ENCODE data around the gene KCNIP3. TPM values are rescaled to one million over a fixed set of nuclear protein-coding genes. Genes with fewer than 3 reads are reported as not detected.
"Not testable (repeated sequence)": the region's sequence is repeated elsewhere in the genome, so short reads cannot be mapped to it uniquely, and the experiment has no call there.

KCNIP3 gene
- polyA plus RNA-seq, 1 of the 3 experiments (the other 2 are of a cell fraction) = 0.97 TPM

- not testable (repeated sequence) for H3K4me2 ChIP-seq; H3K27me3 ChIP-seq (ENCODE audit: insufficient read depth); H3F3A ChIP-seq (replicated peaks; ENCODE audit: insufficient read depth)
Observed at GRCh38 chr2:95411239-95411638, 114.1 kb downstream of the KCNIP3 start.

GRCh38 chr2:95414015-95414594, 117.0 kb downstream of the KCNIP3 start:
- DNase-seq = peak; percentile 64
- H3K27ac ChIP-seq (ENCODE audit: low read depth in 2 of 2, low read length in 1 of 2); H3K36me3 ChIP-seq (replicated peaks in 1 of 2; ENCODE audit: control insufficient read depth in 1 of 2, insufficient read depth in 2 of 2, low read length in 1 of 2); H3K79me2 ChIP-seq (ENCODE audit: insufficient read depth); H3K4me2 ChIP-seq; H3K9ac ChIP-seq; H3K9me2 ChIP-seq; H3K9me3 ChIP-seq; H2AFZ ChIP-seq (ENCODE audit: low read depth); H3K4me1 ChIP-seq (ENCODE audit: control insufficient read depth in 1 of 2, insufficient read depth in 2 of 2, low read depth in 1 of 2, low read length in 1 of 2); POLR2A ChIA-PET; H3K4me3 ChIP-seq (ENCODE audit: low read depth in 2 of 2, low read length in 1 of 2); H3K27me3 ChIP-seq (ENCODE audit: insufficient read depth); H3F3A ChIP-seq (replicated peaks; ENCODE audit: insufficient read depth); H4K20me1 ChIP-seq (ENCODE audit: insufficient read depth): not testable (repeated sequence)
- CTCF ChIA-PET = interaction anchor here (1.1 kb wide), 1 partner anchor 10 kb away, joined by 3 read pairs; no protein-coding TSS in a partner anchor
- TF ChIP-seq SMC3 (IDR thresholded peaks at IDR 0.05; ENCODE audit: low read depth, low read length) = peak; percentile 75
- TF ChIP-seq CTCF (IDR thresholded peaks at IDR 0.05) = peak; percentile 91
- peak; percentile 74 for TF ChIP-seq RAD21 (IDR thresholded peaks at IDR 0.05; ENCODE audit: low read length)
- WGBS (ENCODE audit: low lambda C conversion rate) = 52% methylated on average over 9 of the region's 9 CpGs

More at GRCh38 chr2:95411239-95411638, 114.1 kb downstream of the KCNIP3 start:
- POLR2A ChIA-PET; H3K9ac ChIP-seq; DNase-seq; H3K4me1 ChIP-seq (ENCODE audit: control insufficient read depth in 1 of 2, insufficient read depth in 2 of 2, low read depth in 1 of 2, low read length in 1 of 2); H3K4me3 ChIP-seq (ENCODE audit: low read depth in 2 of 2, low read length in 1 of 2); H3K27ac ChIP-seq (ENCODE audit: low read depth in 2 of 2, low read length in 1 of 2); H2AFZ ChIP-seq (ENCODE audit: low read depth); H3K9me3 ChIP-seq; H3K79me2 ChIP-seq (ENCODE audit: insufficient read depth); H3K36me3 ChIP-seq (replicated peaks in 1 of 2; ENCODE audit: control insufficient read depth in 1 of 2, insufficient read depth in 2 of 2, low read length in 1 of 2); H3K9me2 ChIP-seq; H4K20me1 ChIP-seq (ENCODE audit: insufficient read depth); CTCF ChIA-PET: not testable (repeated sequence)
- TF ChIP-seq TCF12 (IDR thresholded peaks at IDR 0.05) (peak; percentile 54; the same call in 1 of the 2 replicates), PBX3 (IDR thresholded peaks at IDR 0.05) (peak; percentile 28; the same call in 1 of the 2 replicates), FOSL2 (IDR thresholded peaks at IDR 0.05; ENCODE audit: borderline replicate concordance, low read depth) (peak; percentile 49; the same call in 1 of the 2 replicates), JUND (IDR thresholded peaks at IDR 0.05) (peak; percentile 40; the same call in 1 of the 2 replicates)
- WGBS (ENCODE audit: low lambda C conversion rate) = 88% methylated on average over 3 of the region's 5 CpGs

- DNase-seq; H4K20me1 ChIP-seq (ENCODE audit: insufficient read depth); H3K79me2 ChIP-seq (ENCODE audit: insufficient read depth); H3K27me3 ChIP-seq (ENCODE audit: insufficient read depth); H3K36me3 ChIP-seq (replicated peaks in 1 of 2; ENCODE audit: control insufficient read depth in 1 of 2, insufficient read depth in 2 of 2, low read length in 1 of 2); H3K27ac ChIP-seq (ENCODE audit: low read depth in 2 of 2, low read length in 1 of 2); H2AFZ ChIP-seq (ENCODE audit: low read depth); H3K9me2 ChIP-seq; H3F3A ChIP-seq (replicated peaks; ENCODE audit: insufficient read depth); H3K4me1 ChIP-seq (ENCODE audit: control insufficient read depth in 1 of 2, insufficient read depth in 2 of 2, low read depth in 1 of 2, low read length in 1 of 2); H3K4me2 ChIP-seq; H3K9me3 ChIP-seq; H3K9ac ChIP-seq; POLR2A ChIA-PET; H3K4me3 ChIP-seq (ENCODE audit: low read depth in 2 of 2, low read length in 1 of 2): not testable (repeated sequence)
- WGBS (ENCODE audit: low lambda C conversion rate) = 85% methylated on average over 3 of the region's 3 CpGs
- CTCF ChIA-PET = interaction anchor here (1.1 kb wide), 1 partner anchor 11 kb away, joined by 3 read pairs; no protein-coding TSS in a partner anchor
Observed at GRCh38 chr2:95415138-95415537, 118.0 kb downstream of the KCNIP3 start.

DNA sequence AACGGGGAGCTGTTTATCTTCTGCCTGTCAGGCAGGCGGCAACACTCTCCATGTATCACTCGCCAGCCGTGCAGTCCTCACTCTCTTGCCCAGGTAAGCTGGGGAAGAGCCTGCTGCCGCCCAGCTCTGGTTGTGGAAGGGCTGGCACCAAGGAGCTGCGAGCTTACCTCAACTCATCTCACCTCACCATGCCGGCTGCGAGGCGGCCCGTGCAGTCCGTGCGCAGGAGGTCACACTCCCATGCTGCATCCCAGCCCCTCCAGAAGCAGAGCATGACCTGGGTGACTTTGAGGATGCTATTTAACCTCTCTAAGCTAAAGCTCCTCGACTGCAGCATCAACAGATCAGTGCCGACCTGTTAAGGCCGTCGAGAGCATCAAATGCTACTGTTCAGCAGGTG, 118.4 kb downstream of the KCNIP3 start:
- POLR2A ChIA-PET; H3K4me3 ChIP-seq (ENCODE audit: low read depth in 2 of 2, low read length in 1 of 2); H2AFZ ChIP-seq (ENCODE audit: low read depth); H3K4me2 ChIP-seq; H3K36me3 ChIP-seq (replicated peaks in 1 of 2; ENCODE audit: control insufficient read depth in 1 of 2, insufficient read depth in 2 of 2, low read length in 1 of 2); H3K27me3 ChIP-seq (ENCODE audit: insufficient read depth); H4K20me1 ChIP-seq (ENCODE audit: insufficient read depth); H3K27ac ChIP-seq (ENCODE audit: low read depth in 2 of 2, low read length in 1 of 2); H3K9me2 ChIP-seq; H3K9me3 ChIP-seq; DNase-seq; H3K4me1 ChIP-seq (ENCODE audit: control insufficient read depth in 1 of 2, insufficient read depth in 2 of 2, low read depth in 1 of 2, low read length in 1 of 2); H3K9ac ChIP-seq; H3K79me2 ChIP-seq (ENCODE audit: insufficient read depth); H3F3A ChIP-seq (replicated peaks; ENCODE audit: insufficient read depth): not testable (repeated sequence)
- CTCF ChIA-PET = interaction anchor here (0.6 kb wide), 1 partner anchor 27 kb away, joined by 3 read pairs; no protein-coding TSS in a partner anchor
- 83% methylated on average over 8 of the region's 16 CpGs for WGBS (ENCODE audit: low lambda C conversion rate)

DNA sequence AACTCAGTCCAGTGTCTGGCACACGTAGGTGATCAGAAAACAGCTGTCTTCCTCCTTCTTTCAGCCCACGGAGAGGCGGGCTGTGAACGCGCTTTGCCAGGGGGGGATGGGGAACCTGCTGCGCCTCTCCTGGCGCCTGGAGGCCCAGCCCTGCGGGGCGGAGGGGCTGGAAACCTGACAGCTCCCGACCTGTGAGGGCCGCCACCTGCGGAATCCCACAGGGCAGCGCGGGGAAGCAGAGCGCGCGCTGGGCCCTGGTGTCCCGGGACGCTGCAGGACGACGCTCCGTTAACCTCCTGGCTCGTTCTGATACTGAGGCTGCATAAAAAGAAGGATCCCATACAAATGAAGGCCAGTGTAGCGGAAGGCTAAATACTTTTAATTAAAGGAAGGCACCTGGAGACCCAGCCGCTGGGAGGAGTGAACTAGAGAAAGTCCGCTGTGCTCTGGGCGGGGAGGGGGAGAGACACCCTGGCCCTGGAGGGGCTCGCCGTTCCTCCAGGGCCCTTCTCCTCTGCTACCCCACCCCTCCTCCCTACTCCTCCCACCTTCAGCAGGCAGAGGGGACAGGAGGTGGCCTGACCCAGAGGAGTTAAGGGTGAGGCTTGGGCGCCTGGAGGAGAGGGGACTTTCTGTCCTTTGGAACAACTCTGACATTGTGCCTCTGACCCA, 130.2 kb downstream of the KCNIP3 start:
- H4K20me1 ChIP-seq (ENCODE audit: insufficient read depth); H3K4me3 ChIP-seq (ENCODE audit: low read depth in 2 of 2, low read length in 1 of 2); H3K27me3 ChIP-seq (ENCODE audit: insufficient read depth); H3F3A ChIP-seq (replicated peaks; ENCODE audit: insufficient read depth); CTCF ChIA-PET; H3K9ac ChIP-seq; H2AFZ ChIP-seq (ENCODE audit: low read depth); POLR2A ChIA-PET; H3K79me2 ChIP-seq (ENCODE audit: insufficient read depth); H3K36me3 ChIP-seq (replicated peaks in 1 of 2; ENCODE audit: control insufficient read depth in 1 of 2, insufficient read depth in 2 of 2, low read length in 1 of 2); H3K4me1 ChIP-seq (ENCODE audit: control insufficient read depth in 1 of 2, insufficient read depth in 2 of 2, low read depth in 1 of 2, low read length in 1 of 2); H3K9me2 ChIP-seq; DNase-seq; H3K27ac ChIP-seq (ENCODE audit: low read depth in 2 of 2, low read length in 1 of 2); H3K4me2 ChIP-seq; H3K9me3 ChIP-seq: not testable (repeated sequence)
- 58% methylated on average over 4 of the region's 30 CpGs for WGBS (ENCODE audit: low lambda C conversion rate)
